PC-3 (cell line): ENCODE measurements around the gene KPNA4. TPM values are rescaled to one million over a fixed set of nuclear protein-coding genes. Genes with fewer than 3 reads are reported as not detected.
"Not testable (repeated sequence)": the region's sequence is repeated elsewhere in the genome, so short reads cannot be mapped to it uniquely, and the experiment has no call there.

Experiments
- ATAC-seq: fragments of 200-7000 bp; cut with Tn5 transposase; 2 replicates; pipeline ENCODE4 v1.9.1; 2020; ENCODE audit warnings: mild to moderate bottlenecking, moderate library complexity
- BruUV-seq: library from RNA; stranded (reverse); fragments of 400-500 nt; replicated peaks from 2 replicates; lab custom pipeline; 2021; lab: Mats Ljungman, UMichigan
- CTCF ChIA-PET: fragments of 300-600 bp; sonication (Branson Sonifier 250); formaldehyde crosslinking; loops from one replicate; lab custom pipeline; 2022; ENCODE audit warnings: antibody characterized with exemption; lab: Charles Lee
- POLR2A ChIA-PET: fragments of 300-600 bp; sonication (Branson Sonifier 250); formaldehyde crosslinking; loops from one replicate; lab custom pipeline; 2022; ENCODE audit warnings: antibody characterized with exemption; ENCODE audit not compliant: unreplicated experiment; lab: Charles Lee
- DNase-seq: peaks from one replicate; pipeline ENCODE4 v3.0.0-alpha.2; 2015
- H2AFZ ChIP-seq: fragments of 300-600 bp; sonication (generic); 2 replicates; pipeline ENCODE4 v1.6.0; 2016; ENCODE audit warnings: antibody characterized with exemption, low read length
- H3F3A ChIP-seq: fragments of 300-600 bp; sonication (generic); one replicate; pipeline ENCODE4 v1.6.0; 2017; ENCODE audit warnings: antibody characterized with exemption, low read length, control low read depth, mild to moderate bottlenecking; ENCODE audit not compliant: unreplicated experiment
- H3K27ac ChIP-seq: fragments of 300-600 bp; sonication (generic); 2 replicates; pipeline ENCODE4 v1.5.1; 2016; ENCODE audit warnings: mild to moderate bottlenecking, low read length
- H3K27me3 ChIP-seq: fragments of 300-600 bp; sonication (generic); 2 replicates; pipeline ENCODE4 v1.6.1; 2016; ENCODE audit warnings: low read length, mixed read lengths
- H3K36me3 ChIP-seq: fragments of 300-600 bp; sonication (generic); 2 replicates; pipeline ENCODE4 v1.6.1; 2016; ENCODE audit warnings: low read depth, mixed run types, low read length, mixed read lengths
- H3K4me1 ChIP-seq: fragments of 300-600 bp; sonication (generic); 2 replicates; pipeline ENCODE4 v1.5.1; 2016; ENCODE audit warnings: low read length; ENCODE audit not compliant: insufficient read depth
- H3K4me2 ChIP-seq: fragments of 300-600 bp; sonication (generic); 2 replicates; pipeline ENCODE4 v1.6.0; 2016; ENCODE audit warnings: low read length
- H3K4me3 ChIP-seq: fragments of 300-600 bp; sonication (generic); 2 replicates; pipeline ENCODE4 v1.5.1; 2016; ENCODE audit warnings: mild to moderate bottlenecking, low read length, mixed read lengths
- H3K79me2 ChIP-seq: fragments of 300-600 bp; sonication (generic); 2 replicates; pipeline ENCODE4 v1.6.1; 2017; ENCODE audit warnings: low read length, mixed read lengths
- H3K9ac ChIP-seq: fragments of 300-600 bp; sonication (generic); 2 replicates; pipeline ENCODE4 v1.6.0; 2016; ENCODE audit warnings: mild to moderate bottlenecking, low read length
- H3K9me2 ChIP-seq: fragments of 300-600 bp; sonication (generic); replicated peaks from 2 replicates; pipeline ENCODE4 v1.6.1; 2016; ENCODE audit warnings: mixed run types, low read length, mixed read lengths
- H3K9me3 ChIP-seq: fragments of 300-600 bp; sonication (generic); 2 replicates; pipeline ENCODE4 v1.6.1; 2016; ENCODE audit warnings: low read length, mixed read lengths
- H4K20me1 ChIP-seq: fragments of 300-600 bp; sonication (generic); 2 replicates; pipeline ENCODE4 v1.6.1; 2016; ENCODE audit warnings: low read length, mixed read lengths
- EZH2 ChIP-seq: fragments of 300-600 bp; sonication (generic); IDR thresholded peaks from one replicate; pipeline ENCODE4 v1.6.1; 2017; ENCODE audit warnings: antibody characterized with exemption, mild to moderate bottlenecking, low read length; ENCODE audit not compliant: unreplicated experiment
- EZH2phosphoT487 ChIP-seq: fragments of 300-600 bp; sonication (generic); IDR thresholded peaks from 2 replicates; pipeline ENCODE4 v1.6.1; 2018; ENCODE audit warnings: mild to moderate bottlenecking, antibody characterized with exemption, low read length, borderline replicate concordance
- intact Hi-C: fragments of 100-400 bp; cut with micrococcal nuclease; formaldehyde crosslinking; loops from 2 replicates; pipeline ENCODE4 v1.9.0; 2023
- total RNA-seq: library from RNA; depleted of rRNA; stranded (reverse); fragments of >200 nt; gene quantifications from 2 replicates; pipeline ENCODE4 v1.2.3, GENCODE V29; 2014
- TF ChIP-seq, protein P1 (sequence below): fragments of 300-600 bp; sonication (generic); conservative IDR thresholded peaks from 2 replicates; pipeline ENCODE4 v1.5.1; 2017; ENCODE audit warnings: antibody characterized with exemption, low read depth, mild to moderate bottlenecking, low read length

KPNA4 gene
- total RNA-seq, 1 experiment from 2014 or later, result 31.5 TPM

DNA sequence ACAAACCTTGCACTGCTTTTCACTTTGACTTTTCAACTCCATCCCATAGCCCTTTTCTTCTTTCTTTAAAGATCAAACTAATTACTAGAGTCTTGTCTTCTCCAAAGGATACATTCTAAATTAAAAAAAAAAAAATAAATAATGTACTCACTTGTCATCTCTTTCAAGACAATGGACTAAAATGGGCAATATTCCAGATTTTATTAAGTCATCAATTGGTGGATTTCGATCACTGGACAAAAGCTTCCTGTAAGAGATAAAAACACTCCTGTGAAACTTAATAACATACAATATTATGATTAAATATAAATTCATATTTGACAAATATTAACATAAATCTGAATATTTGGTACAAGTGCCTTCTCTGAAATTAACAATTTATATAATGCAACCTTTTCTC lies 34.1 kb downstream of the KPNA4 start:
- BruUV-seq, result no TSS peak
- Histone ChIP-seq H3K9me2 (no peaks in the 10 kb centered on the region), H3K27ac (no peak overlapping the region), H3K79me2 (0 out of 2 replicates have a peak, but pooled peaks cover 5% of the 10 kb centered on the region), H3K4me2 (no peak overlapping the region), H3K27me3 (no peaks in the 10 kb centered on the region), H3K4me3 (no peak overlapping the region), H3K4me1 (no peaks in the 10 kb centered on the region), H3F3A (no peaks in the 10 kb centered on the region), H3K9me3 (no peaks in the 10 kb centered on the region), H2AFZ (no peak overlapping the region), H3K36me3 (peaks cover 70% of the 10 kb centered on the region), H3K9ac (no peak overlapping the region), H4K20me1 (no peaks in the 10 kb centered on the region)
- intact Hi-C loops, result no loop called here
- TF ChIP-seq EZH2, result no peak
- TF ChIP-seq EZH2phosphoT487, result no peak
- TF ChIP-seq, protein P1, sequence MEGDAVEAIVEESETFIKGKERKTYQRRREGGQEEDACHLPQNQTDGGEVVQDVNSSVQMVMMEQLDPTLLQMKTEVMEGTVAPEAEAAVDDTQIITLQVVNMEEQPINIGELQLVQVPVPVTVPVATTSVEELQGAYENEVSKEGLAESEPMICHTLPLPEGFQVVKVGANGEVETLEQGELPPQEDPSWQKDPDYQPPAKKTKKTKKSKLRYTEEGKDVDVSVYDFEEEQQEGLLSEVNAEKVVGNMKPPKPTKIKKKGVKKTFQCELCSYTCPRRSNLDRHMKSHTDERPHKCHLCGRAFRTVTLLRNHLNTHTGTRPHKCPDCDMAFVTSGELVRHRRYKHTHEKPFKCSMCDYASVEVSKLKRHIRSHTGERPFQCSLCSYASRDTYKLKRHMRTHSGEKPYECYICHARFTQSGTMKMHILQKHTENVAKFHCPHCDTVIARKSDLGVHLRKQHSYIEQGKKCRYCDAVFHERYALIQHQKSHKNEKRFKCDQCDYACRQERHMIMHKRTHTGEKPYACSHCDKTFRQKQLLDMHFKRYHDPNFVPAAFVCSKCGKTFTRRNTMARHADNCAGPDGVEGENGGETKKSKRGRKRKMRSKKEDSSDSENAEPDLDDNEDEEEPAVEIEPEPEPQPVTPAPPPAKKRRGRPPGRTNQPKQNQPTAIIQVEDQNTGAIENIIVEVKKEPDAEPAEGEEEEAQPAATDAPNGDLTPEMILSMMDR, result no peak
- DNase-seq (no peak), ATAC-seq (no peak)
- ChIA-PET POLR2A (no interaction called here), CTCF (no interaction called here)

DNA sequence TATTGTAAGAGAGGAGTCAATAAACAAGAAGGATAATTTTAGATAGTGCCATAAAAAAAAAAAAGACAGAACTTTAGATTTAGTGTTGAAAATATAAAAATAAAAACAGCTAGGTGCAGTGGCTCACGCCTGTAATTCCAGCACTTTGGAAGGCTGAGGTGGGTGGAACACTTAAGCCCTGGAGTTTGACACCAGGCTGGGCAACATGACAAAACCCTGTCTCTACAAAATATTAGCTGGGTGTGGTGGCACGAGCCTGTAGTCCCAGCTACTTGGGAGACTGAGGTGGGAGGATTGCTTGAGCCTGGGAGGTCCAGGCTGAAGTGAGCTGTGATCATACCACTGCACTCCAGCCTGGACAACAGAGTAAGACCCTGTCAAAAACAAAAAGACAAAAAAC lies 49.0 kb downstream of the KPNA4 start:
- H3K27ac ChIP-seq, POLR2A ChIA-PET, H3K4me1 ChIP-seq, H4K20me1 ChIP-seq, H3K9ac ChIP-seq, H3K4me2 ChIP-seq, H3K9me2 ChIP-seq, intact Hi-C loops, H3F3A ChIP-seq, BruUV-seq, H3K79me2 ChIP-seq, H3K9me3 ChIP-seq, CTCF ChIA-PET, H3K4me3 ChIP-seq, ATAC-seq, H2AFZ ChIP-seq, DNase-seq, H3K27me3 ChIP-seq: not testable (repeated sequence)
- H3K36me3 ChIP-seq, result peaks cover 68% of the 10 kb centered on the region

DNA sequence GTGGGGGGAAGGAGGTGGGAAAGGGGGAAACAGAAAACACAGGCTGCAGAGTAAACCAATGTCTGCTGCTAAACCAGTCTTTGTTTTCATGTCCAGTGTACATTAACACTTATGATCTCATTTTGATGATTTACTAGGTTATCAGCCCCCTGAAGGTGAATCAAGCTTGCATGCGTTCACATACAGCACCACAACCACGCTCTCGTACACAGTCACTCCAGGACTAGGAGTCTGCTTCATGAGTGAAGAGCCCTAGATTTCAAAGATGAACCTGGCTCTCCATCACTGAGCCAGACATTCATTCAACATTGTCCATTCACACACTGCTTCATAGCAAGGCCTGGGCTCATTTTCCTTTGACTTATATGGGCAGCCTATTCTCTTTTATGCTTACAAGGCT lies 64.0 kb downstream of the KPNA4 start:
- intact Hi-C loops, result no loop called here
- H3K4me3 ChIP-seq, result no peak overlapping the region
- no peak overlapping the region for H3K4me2 ChIP-seq
- BruUV-seq, result TSS peak; percentile 28
- H3F3A ChIP-seq, result no peaks in the 10 kb centered on the region
- no peaks in the 10 kb centered on the region for H3K9me3 ChIP-seq
- DNase-seq (no peak), ATAC-seq (no peak)
- H4K20me1 ChIP-seq, result no peaks in the 10 kb centered on the region
- H3K4me1 ChIP-seq, result no peaks in the 10 kb centered on the region
- H3K27me3 ChIP-seq, result no peaks in the 10 kb centered on the region
- no peaks in the 10 kb centered on the region for H3K9me2 ChIP-seq
- no peaks in the 10 kb centered on the region for H3K79me2 ChIP-seq
- H3K36me3 ChIP-seq, result peaks cover 60% of the 10 kb centered on the region
- no peak overlapping the region for H3K9ac ChIP-seq
- CTCF ChIA-PET, result no interaction called here
- TF ChIP-seq EZH2, result no peak
- TF ChIP-seq EZH2phosphoT487, result no peak
- TF ChIP-seq, protein P1, result no peak
- POLR2A ChIA-PET, result no interaction called here
- H3K27ac ChIP-seq, result no peak overlapping the region
- H2AFZ ChIP-seq, result no peak overlapping the region
